Activated naive CD4-positive, alpha-beta T cell (primary cell): ENCODE results near the gene CFAP58.
A peak's percentile ranks its signal among the peaks of the same experiment; 100 is the strongest.

ENCODE experiments used
- DNase-seq, 4 experiments: peaks; one replicate each; lab custom pipeline; 2025; lab: John Stamatoyannopoulos, UW

The CFAP58 gene

DNA sequence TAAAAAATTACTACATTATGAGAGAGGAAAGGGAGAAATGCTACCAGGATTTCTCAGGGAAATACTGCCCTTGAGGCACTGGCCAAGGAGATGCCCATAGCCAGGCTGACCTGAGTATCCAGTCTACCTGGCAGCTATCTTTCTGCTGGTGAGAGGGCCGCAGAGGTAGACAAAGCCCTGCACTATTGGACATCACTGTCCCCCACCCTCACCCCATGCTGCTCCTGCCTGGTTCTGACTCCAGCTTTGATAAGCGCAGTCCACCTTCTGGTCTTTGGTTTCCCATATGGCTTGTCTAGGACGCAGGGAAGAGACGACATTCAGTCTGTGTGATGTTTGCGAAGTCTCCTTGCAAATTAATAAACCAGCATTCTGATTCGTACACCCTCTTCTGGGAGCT is 19.1 kb upstream of the CFAP58 start:
- DNase-seq = no peak

GRCh38 chr10:104334965-104335650 is 18.5 kb upstream of the CFAP58 start:
- peak in 1 of 4 experiments; percentile 15 for DNase-seq

DNA sequence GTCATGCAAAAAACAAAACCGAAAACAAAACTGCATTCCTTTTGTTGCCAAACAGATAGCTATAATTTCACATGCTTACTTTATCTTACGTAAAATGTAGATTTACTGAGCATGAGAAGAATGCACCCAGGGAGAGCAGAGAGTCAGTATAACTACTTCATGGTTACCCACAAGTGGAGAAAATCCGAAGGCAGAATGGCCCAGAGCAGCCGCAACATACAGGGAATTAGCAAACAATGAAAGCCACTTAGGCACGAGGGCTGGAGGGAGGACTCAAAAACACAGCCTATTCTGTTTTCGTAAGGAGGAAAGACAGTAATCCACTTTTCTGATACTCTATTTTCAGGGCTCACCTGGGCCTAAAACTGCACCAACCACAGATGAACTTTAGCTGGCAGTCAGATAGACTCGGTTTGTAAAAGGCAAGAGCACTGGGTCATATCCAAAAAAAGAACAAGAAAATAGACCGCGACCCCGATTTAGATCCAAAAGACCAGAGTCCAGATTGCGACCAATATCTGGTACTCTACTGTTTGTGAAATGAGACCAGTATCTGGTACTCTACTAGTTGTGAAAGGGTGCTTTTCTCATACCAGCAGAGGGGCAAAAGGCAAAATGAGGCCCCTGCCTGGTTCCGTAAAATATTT is 16.7 kb upstream of the CFAP58 start:
- no peak for DNase-seq

DNA sequence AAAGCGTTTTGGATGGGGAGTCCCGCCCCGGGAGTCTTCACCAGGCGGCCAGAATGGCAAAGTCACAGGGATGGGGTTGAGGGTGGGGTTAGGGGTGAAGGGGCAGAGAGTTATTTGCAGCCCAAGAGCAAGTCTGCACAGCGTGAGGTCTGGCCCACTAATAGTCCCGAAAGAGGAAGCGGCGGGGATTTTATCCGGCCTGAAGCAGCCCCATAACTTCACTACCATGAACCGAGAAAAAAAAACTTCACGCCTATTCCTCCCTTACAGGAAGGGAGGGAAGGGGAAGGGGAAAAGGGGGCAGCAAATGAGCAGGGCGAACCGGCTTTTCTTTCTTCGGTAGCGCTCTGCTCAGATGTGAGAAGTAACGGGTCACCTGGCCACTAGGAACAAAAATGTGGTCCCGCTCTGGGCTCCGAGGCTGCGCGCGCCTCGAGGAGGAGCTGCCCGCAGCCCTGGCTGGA is 16.1 kb upstream of the CFAP58 start:
- DNase-seq = no peak

DNA sequence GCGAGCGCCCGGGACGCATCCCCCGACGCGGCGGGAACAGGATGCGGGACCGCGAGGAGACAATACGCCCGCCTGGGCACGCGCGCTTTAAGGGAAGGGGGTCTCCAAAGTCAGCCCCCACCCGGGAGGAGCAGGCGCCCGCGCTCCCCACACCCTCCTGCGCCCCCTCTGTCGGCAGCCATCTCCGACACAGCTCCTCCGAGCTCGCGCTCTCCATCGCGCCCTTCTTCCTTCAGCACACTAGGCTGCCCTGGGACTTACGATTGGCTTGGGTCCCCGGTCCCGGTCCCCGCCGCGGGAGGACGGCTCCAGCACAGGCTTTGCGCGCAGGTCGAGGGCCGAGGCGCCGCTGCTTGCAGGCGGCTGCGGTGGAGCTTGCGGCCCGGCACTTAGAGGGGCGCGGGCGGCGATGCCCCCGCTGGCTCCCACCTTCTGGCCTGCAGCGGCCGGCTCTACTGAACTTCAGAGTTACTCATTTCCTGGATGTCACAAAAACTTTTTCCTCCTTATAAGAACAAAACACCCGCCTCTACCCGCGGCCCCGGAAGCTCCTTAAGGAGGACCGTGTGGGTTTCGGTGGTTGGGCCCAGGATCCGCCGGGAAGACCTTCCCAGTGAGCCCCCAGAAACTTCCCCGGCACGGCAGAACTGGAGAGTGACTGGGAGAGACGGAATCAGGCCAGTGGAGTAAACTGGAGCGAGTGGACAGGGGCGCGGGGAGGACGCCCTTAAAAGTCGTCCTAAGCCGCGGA is 15.5 kb upstream of the CFAP58 start, which contains the start of gene ITPRIP:
Gene ITPRIP, minus strand, starts transcription at position 481 of the 751 bp plus-strand sequence. CDS start 22,414 bp downstream, outside the sequence.
- DNase-seq = peak; percentile 36 to 75 (median 60)

DNA sequence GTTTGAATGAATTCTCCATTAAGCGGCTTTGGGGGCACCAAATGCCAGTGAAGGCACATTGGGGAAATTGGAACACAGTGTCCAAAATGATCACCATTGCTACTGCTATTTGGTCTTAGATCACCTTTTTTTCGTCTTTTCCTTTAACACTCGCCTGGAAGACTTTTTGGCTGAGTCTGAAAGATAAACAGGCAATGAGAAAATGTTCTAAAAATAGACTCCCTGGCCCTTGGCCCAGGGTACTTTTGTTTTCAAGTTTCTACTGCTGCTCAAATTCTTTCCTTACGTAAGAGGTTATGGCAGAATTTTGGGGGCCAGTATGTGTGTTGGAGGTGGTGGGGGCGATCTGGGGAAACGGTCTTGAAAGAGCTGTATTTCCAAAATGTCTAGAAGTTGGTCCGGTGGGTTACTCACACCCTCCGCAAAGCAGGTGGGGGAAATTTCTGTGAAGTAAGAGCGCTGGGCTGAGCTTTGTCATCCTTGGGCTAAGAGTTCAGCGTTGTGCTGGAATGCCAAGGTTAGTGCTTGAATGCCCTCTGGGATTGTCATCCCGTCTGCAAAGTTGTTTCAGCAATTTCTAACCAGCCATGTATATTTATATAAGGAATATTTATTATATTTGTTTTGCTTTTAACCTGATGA is 14.0 kb upstream of the CFAP58 start:
- no peak for DNase-seq

DNA sequence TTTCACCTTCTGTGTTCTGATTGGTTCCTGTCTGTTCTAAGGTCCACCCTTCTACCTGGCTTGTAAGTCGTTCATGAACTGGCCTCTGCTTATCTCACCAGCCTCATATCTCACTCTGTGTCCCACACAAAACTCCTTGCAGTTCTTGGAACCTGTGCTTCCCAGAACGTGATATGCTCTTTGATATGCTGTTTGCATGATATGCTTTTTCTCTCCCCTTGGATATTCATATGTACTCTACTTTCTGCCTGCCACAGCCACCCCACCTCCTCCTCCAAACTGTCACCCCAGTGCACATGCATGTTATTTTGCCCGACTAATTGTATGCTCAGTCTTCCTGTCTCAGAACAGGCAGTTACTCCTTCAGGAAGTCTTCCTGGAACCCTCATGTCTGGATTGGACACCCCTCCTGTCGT is 13.5 kb upstream of the CFAP58 start:
- DNase-seq = no peak

DNA sequence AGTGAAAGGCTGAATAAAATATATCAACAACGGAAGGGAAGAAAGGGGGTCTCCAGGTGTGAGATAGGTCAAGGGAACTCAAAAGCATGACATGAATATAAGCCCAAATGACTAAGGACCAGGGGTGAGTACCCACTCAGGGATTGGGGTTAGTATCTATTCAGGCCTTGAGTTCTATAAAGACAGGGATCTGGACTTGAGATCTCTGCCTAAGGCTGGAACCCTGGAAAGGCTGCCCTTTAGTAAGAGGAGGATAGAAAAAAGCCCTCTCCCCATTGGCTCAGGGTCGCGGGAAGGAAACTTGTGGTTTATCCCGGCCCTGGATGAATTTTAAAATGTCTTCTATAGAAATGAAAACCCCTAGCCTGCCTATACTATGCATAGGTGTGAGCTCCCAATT is 13.0 kb upstream of the CFAP58 start:
- DNase-seq = no peak

- no peak for DNase-seq
These were observed 10.7 kb upstream of the CFAP58 start for GRCh38 chr10:104342941-104343411.

GRCh38 chr10:104344219-104344618 is 9.4 kb upstream of the CFAP58 start:
- DNase-seq = no peak

- DNase-seq = no peak
These were observed 8.1 kb upstream of the CFAP58 start for GRCh38 chr10:104345515-104345914.

- DNase-seq = no peak
These were observed 7.7 kb upstream of the CFAP58 start for GRCh38 chr10:104345941-104346340.

DNA sequence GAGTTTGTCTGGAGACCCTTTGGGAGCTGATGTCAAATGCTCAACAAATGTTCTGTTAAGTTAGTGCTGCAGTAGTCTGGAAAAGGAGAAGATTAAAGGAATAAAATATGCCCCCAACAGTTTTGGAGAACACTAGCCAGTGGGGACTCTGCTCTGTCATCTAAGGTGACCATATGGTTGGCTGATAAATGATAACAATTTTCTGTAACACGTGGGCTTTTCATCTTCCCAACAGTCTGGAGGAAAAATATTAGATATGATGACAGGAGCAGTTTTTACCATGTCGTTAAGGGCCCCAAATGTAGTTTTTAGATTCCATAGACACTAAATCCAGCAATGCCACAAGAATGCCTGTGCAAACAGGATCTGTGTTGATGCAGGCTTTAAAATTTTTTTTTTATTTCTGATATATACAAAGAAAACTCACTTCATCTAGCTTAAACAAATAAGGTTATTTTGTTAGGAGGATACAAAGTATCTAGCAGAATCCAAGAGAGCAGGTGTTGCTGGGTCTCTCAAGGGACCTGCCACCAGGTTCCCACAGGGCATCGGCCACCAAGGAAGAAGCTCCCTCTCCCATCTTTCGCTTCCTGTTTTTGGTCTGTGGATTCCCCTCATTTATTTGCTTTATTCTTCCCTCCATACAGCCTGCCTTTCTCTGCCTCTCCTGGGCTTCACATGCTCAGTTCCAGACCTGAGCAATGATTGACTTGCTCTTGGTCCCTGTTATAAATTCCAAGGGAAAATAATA is 6.2 kb upstream of the CFAP58 start:
- no peak for DNase-seq

GRCh38 chr10:104348601-104349000 is 5.0 kb upstream of the CFAP58 start:
- DNase-seq = no peak

DNA sequence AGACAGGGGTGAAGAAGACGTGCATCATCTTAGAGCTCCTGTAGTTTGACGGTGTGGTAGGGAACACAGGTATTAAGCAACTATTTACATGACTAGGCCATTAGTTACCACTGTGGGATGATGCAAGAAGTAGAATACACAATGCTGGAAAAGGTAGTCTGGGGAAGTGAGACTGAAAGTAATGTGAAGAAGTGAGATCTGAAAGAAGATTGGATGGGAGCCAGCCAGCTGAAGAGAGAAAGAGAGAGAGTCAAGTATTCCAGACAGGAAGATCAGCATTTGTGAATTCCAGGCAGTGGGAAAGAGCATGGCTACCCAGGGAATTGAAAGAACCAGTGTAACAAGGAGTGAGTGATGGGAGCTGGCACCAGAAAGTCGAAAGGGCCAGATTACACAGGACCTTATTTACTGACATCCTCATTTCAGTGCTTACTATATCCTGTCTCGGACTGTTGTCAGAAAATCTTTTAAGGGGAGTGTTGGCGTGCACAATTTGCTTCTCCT is 4.0 kb upstream of the CFAP58 start:
- no peak for DNase-seq

DNA sequence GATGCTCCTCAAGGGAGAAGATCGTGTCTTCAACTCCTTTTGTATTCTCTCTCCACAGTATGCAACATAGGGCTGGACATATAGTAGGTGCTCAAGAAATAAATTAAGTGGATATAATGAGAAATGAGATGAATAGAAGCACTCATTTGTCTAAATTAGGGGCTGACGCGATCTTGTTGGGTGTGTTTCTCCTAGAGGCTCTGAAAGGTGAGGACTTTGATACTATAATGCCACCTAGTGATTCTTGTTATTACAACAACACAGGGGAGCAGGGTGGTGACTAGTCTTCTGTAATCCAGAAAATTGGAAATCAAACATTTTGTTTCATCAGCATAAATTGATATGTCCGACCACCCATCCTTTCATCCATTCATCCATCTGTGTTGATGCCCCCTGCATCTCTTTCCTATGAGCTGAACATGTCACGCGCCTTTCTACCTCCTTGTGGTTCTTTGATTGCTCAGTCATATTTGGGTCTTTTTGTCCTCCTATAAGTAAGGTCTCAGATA is 3.5 kb upstream of the CFAP58 start:
- DNase-seq = no peak

- DNase-seq = no peak
These were observed 2.5 kb upstream of the CFAP58 start for GRCh38 chr10:104351061-104351702.

GRCh38 chr10:104351919-104352318 is 1.7 kb upstream of the CFAP58 start:
- DNase-seq = no peak

GRCh38 chr10:104359811-104360210 is 6.2 kb downstream of the CFAP58 start:
- no peak for DNase-seq

GRCh38 chr10:104367904-104368303 is 14.3 kb downstream of the CFAP58 start:
- DNase-seq = no peak

- DNase-seq = no peak
These were observed 14.7 kb downstream of the CFAP58 start for GRCh38 chr10:104368381-104368780.
